ENCODE data around the gene FTL. TPM values are rescaled to one million over a fixed set of nuclear protein-coding genes. Genes with fewer than 3 reads are reported as not detected.

Gene FTL
- total and polyA plus RNA-seq, 4 donors = 2,528 to 16,395 (median 12,201) TPM

GRCh38 chr19:48967346-48968178 lies 2.5 kb downstream of the FTL start (continued):
- peak; percentile 56 for TF ChIP-seq ZBTB33 (IDR thresholded peaks at IDR 0.05)
- peak in 1 of 2 donors; percentile 3 for TF ChIP-seq RAD21 (IDR thresholded peaks at IDR 0.05)
- TF ChIP-seq SP1 (IDR thresholded peaks at IDR 0.05) = peak; percentile 27
- TF ChIP-seq HNF4A (conservative IDR thresholded peaks at IDR 0.05) = peak in 1 of 2 donors; percentile 50
- peak; percentile 65 for TF ChIP-seq MAX (IDR thresholded peaks at IDR 0.05)

GRCh38 chr19:48968179-48968661 lies 3.1 kb downstream of the FTL start:
- TF ChIP-seq GABPA (IDR thresholded peaks at IDR 0.05 in 1 of 2, conservative IDR thresholded peaks at IDR 0.05 in 1 of 2) (no peak), FOXA1 (IDR thresholded peaks at IDR 0.05) (no peak), TAF1 (conservative IDR thresholded peaks at IDR 0.05) (no peak), RXRA (IDR thresholded peaks at IDR 0.05) (no peak), RAD21 (IDR thresholded peaks at IDR 0.05) (no peak), MAX (IDR thresholded peaks at IDR 0.05) (no peak), HNF4A (conservative IDR thresholded peaks at IDR 0.05) (no peak), JUND (IDR thresholded peaks at IDR 0.05) (no peak), HNF4G (IDR thresholded peaks at IDR 0.05) (no peak), NR2F2 (IDR thresholded peaks at IDR 0.05) (no peak), ZBTB33 (IDR thresholded peaks at IDR 0.05) (no peak), SP1 (IDR thresholded peaks at IDR 0.05) (no peak)
- TF ChIP-seq, protein P1, sequence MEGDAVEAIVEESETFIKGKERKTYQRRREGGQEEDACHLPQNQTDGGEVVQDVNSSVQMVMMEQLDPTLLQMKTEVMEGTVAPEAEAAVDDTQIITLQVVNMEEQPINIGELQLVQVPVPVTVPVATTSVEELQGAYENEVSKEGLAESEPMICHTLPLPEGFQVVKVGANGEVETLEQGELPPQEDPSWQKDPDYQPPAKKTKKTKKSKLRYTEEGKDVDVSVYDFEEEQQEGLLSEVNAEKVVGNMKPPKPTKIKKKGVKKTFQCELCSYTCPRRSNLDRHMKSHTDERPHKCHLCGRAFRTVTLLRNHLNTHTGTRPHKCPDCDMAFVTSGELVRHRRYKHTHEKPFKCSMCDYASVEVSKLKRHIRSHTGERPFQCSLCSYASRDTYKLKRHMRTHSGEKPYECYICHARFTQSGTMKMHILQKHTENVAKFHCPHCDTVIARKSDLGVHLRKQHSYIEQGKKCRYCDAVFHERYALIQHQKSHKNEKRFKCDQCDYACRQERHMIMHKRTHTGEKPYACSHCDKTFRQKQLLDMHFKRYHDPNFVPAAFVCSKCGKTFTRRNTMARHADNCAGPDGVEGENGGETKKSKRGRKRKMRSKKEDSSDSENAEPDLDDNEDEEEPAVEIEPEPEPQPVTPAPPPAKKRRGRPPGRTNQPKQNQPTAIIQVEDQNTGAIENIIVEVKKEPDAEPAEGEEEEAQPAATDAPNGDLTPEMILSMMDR (IDR thresholded peaks at IDR 0.05; ENCODE audit: low read depth, low read length, missing input control) = no peak
- TF ChIP-seq, protein P2, sequence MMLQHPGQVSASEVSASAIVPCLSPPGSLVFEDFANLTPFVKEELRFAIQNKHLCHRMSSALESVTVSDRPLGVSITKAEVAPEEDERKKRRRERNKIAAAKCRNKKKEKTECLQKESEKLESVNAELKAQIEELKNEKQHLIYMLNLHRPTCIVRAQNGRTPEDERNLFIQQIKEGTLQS (IDR thresholded peaks at IDR 0.05) = no peak
- Histone ChIP-seq H3K27ac (ENCODE audit: low read depth in 1 of 2, low read length in 2 of 2) (peak overlapping the region; percentile 50 to 68), H3K27me3 (ENCODE audit: control insufficient read depth in 4 of 4, insufficient read depth in 4 of 4, low read length in 3 of 4) (no peaks in the 10 kb centered on the region), H3K4me3 (ENCODE audit: low read depth in 1 of 3, low read length in 3 of 3) (no peak overlapping the region), H3K9ac (ENCODE audit: low read depth in 1 of 2, low read length in 2 of 2) (no peak overlapping the region), H3K4me1 (ENCODE audit: control insufficient read depth in 4 of 4, insufficient read depth in 4 of 4, low read length in 3 of 4) (peaks cover 2 to 22% (median 17%) of the 10 kb centered on the region in 4 donors), H3K36me3 (ENCODE audit: control insufficient read depth in 4 of 4, insufficient read depth in 3 of 4, low read depth in 1 of 4, low read length in 3 of 4) (peaks cover 3 to 11% (median 6%) of the 10 kb centered on the region in 4 donors), H3K9me3 (ENCODE audit: control insufficient read depth in 4 of 4, low read length in 3 of 4) (no peaks in the 10 kb centered on the region)
- WGBS = 34% methylated on average over 4 of the region's 4 CpGs
- DNase-seq (ENCODE audit: low spot score) = no peak
